ENCODE measurements around the gene RAPGEF1.

The RAPGEF1 gene

DNA sequence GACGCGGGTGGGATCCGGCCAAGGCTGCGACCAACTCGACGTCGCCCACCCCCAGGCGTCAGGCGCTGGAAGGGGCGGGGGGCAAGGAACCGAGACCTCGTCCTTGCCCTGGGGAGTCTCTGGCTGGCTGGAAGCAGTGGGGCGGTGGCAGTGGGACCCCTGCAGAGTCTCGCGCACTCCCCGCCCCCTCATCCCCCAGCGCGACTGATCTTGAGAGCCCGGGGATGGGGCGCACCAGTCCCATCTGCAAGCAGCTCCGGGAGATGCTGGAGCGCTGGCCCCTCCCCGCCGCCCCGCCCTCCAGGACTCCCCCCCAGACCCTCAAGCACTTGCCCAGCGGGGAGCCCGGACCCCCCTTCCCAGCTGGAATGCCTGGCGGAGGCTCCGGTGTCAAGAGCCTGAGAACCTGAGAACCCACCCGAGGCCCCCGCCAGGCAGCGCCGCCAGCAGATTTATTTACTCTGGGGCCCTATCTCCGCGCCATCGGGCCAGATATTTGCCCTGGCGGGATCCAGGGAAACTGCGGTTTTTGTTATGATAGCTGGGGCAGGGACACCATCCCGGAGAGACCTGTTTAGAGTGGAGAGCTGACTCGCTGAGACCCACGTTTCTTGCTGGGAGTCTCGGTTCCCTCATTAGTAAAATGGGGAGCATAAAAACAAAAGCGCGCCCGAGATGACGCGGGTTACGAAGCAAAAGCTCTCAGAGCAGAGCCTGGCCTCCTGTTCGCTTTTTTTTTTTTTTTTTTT, 193.4 kb downstream of the RAPGEF1 start:
- no peak for DNase-seq

DNA sequence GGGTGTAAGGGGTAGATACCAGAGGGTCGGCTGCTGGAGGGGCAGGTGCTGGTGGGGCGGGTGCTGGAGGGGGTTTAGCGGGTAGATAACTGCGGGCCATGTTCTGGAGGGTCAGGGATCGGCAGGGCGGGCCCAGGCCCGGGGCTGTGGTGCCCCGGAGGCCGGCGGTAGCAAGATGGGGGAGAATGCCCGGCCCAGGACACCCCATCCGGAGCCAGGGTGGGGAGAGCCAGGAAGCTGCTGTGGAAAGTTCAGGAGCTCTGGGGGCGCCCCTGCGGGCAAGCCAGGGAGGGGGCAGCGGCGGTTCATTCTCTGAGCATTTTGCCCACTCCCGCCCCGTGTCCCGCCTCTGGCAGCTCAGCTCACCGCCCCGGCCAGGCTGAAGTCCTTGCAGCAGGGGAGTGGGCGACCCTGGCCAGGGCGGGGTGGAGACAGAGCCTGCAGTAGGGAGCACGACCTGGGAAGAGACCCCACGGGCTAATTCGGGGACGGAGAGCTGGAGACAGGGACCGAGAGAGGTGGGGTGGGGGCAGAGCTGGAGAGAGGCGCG, 194.0 kb downstream of the RAPGEF1 start:
- no peak for DNase-seq

- no peak for DNase-seq
These were observed 194.7 kb downstream of the RAPGEF1 start, which contains the start of gene PRRT1B for GRCh38 chr9:131545003-131545785. Gene PRRT1B (plus strand): TSS chr9:131545523. CDS start chr9:131545616, 93 bp downstream.

DNA sequence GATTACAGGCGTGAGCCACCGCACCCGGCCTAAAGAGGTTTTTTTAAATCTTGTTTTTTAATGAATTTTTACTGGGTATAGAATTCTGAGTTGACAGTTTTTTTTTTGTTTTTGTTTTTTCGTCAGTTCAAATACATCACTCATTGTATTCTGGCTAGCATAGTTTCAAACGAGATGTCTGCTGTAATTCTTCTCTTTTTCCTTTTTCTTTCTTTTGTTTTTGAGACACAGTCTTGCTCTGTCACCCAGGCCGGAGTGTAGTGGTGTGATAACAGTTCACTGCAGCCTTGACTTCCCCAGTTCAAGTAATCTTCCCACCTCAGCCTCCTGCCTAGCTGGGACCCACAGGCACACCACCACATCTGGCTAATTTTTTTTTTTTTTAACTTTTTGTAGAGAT, 196.7 kb downstream of the RAPGEF1 start:
- DNase-seq, result no peak

GRCh38 chr9:131539223-131539923, 200.5 kb downstream of the RAPGEF1 start:
- DNase-seq, result peak; percentile 53

GRCh38 chr9:131537946-131538345, 201.9 kb downstream of the RAPGEF1 start:
- no peak for DNase-seq

DNA sequence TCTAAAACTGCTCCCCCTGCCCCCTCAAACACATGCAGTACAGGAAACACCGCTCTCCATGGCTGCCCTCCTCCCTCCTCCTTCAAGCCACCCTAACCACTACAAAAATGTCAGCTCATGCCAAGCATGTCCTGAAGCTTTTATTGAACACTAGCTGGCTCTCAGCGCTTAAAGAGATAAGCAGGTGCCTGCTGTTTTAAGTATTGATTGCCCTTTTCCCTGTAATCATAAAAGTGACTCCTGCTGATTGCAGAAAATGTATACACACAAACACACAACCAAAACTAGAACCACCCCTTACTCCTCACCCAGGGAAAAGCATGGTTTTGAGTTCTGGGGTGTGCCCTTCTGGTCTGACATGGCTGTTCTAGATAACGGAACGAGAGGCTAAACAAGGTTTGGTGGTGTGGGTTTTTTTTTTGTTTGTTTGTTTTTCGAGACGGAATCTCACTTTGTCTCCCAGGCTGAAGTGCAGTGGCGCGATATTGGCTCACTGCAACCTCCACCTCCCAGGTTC, 205.1 kb downstream of the RAPGEF1 start:
- peak; percentile 10 for DNase-seq

DNA sequence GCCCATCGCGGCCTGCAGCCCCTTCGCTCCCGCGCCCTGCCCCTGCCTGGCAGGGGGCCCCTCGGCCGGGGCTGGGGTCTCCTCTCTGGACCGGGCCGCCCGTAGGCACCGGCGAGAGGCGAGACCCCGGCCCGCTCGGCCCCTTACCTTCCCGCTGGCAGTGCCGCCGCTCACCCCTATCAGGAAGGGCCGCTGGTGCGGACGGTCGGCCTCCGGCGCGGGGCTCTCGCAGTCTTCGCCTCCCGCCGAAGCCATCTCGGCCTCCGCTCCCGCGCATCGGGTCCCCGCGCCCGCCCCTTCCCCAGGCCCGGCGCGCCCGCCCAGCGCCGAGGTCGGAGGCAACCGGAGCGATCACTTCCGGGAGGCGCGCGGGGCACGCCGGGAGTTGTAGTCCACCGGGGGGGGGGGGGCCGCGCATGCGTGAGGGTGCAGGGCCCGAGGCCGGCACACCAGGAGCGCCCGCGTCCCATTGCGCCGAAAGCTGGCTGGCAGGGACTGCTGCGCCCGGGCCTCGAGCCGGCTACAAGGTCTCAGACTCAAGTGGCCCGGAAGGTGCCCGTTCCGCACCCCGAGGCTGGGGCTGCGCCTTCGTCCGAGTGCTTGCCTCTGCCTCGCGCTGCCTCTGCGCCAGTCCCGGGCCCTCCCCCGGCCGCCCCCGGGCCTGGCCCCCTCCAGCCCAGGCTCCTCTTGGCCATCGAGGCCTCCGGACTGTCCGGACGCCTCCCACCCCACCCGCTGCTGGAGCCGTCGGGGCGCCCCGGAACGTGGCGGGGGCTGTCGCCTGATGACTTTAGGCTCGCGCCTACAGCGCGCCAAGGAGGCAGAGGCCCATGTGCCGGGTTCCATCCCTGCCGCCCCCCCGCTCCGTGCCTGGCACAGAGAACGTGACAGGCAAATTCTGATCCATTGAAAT, 208.7 kb downstream of the RAPGEF1 start, which contains the start of gene UCK1:
Gene UCK1 (minus strand): TSS at position 344 of the 913 bp plus-strand sequence. CDS start 89 bp downstream, at position 255.
- DNase-seq, result peak; percentile 58

GRCh38 chr9:131530546-131530919, 209.3 kb downstream of the RAPGEF1 start:
- DNase-seq, result no peak

DNA sequence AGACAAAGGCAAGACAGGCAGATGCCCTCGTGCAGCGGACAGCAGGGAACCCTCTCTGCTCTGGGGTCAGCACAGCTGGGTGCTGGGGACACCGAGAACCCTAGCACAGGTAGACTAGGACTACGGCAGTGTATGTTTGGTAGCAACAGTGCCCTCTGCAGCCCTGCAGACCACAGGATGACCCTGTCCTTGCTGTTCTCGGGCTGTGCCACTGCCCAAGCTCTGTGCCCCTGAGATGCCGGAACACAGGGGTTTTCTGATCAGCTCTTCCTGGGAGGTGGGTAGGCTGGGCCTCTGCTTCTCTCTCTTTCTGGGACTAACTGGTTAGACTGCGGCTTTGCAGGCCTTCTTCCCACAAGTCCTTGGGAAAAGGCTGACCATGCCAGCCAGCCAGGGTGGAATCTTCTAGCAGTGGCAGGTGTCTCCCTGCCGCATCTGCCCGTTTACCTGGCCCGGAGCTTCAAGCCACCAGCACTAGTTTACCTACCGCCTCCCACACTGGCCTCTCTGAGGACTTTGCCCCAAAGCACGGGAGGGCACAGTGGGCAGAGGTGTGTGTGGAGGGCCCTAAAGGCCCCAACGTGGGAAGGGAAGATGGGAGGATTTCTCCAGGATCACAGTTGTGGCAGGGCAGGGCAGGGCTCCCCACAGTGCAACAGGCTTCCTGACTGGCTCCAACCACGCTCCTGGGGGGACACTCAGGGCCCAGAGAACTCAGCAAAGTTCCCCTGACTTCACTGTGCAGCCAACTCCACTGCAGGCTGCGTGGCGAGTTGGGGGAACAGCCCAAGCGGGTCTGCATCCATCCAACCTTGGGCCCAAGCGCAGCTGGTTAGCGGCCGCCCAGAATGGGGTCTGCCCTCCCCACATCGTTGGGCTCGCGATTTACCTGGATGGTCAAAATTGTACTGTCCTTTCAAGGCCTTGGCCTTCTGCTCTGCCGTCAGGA, 210.0 kb downstream of the RAPGEF1 start:
- DNase-seq, result no peak

GRCh38 chr9:131528886-131529505, 210.9 kb downstream of the RAPGEF1 start:
- no peak for DNase-seq

DNA sequence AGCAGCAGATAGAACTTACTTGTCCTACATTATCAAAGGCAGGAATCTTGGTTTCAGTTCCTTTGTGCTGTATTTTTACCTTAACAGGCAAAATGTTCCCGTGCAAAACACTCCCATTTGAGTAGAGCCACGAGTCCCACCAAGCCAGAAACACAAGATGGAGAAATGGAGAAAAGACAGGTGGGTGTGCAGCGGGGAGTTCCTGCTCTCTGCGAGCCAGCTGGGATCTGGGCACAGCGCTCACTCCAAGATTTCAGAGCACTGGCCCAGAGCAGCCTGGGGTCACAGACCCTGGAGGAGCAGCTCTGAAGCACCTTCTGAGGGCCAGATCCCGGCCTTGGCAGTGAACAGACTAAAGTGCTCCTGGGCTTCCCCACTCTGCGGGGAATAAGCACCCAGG, 211.7 kb downstream of the RAPGEF1 start:
- no peak for DNase-seq

Measured in CD4-positive, alpha-beta T cell treated with Interleukin-4 for 4 hours (primary cell).